DND-41 (cell line): ENCODE results near the gene FOSL1.

ENCODE experiments used
- ATAC-seq: fragments of 200-7000 bp; cut with Tn5 transposase; 3 replicates; pipeline ENCODE4 v1.9.1; 2021; ENCODE audit warnings: low read depth; ENCODE audit not compliant: insufficient read depth
- DNase-seq: peaks from one replicate; pipeline ENCODE4 v3.0.0-alpha.2; 2020
- H2AFZ ChIP-seq: 2 replicates; pipeline ENCODE4 v1.6.0; 2012; ENCODE audit warnings: low read depth, low read length
- H3K27ac ChIP-seq: 2 replicates; pipeline ENCODE4 v1.5.1; 2012; ENCODE audit warnings: low read length, inconsistent platforms
- H3K27me3 ChIP-seq: fragments of 200-600 bp; sonication (generic); 2 replicates; pipeline ENCODE4 v1.6.0; 2012; ENCODE audit warnings: low read length, mild to moderate bottlenecking, inconsistent platforms; ENCODE audit not compliant: insufficient read depth, poor library complexity
- H3K36me3 ChIP-seq: 2 replicates; pipeline ENCODE4 v1.5.1; 2012; ENCODE audit warnings: low read length, inconsistent platforms; ENCODE audit not compliant: insufficient read depth
- H3K4me1 ChIP-seq: 2 replicates; pipeline ENCODE4 v1.5.1; 2012; ENCODE audit warnings: mild to moderate bottlenecking, low read length; ENCODE audit not compliant: insufficient read depth
- H3K4me2 ChIP-seq: 2 replicates; pipeline ENCODE4 v1.6.0; 2012; ENCODE audit warnings: mild to moderate bottlenecking, moderate library complexity, low read length, inconsistent platforms; ENCODE audit not compliant: insufficient read depth
- H3K4me3 ChIP-seq, 2 experiments: fragments of 200-600 bp in 1 of 2; shearing (Covaris generic) in 1 of 2; 2 replicates each; pipeline ENCODE4 v1.5.1; 2012 to 2016; ENCODE audit warnings: inconsistent platforms in 2 of 2, low read length in 2 of 2, mild to moderate bottlenecking in 2 of 2, low read depth in 1 of 2, moderate library complexity in 1 of 2
- H3K79me2 ChIP-seq: 2 replicates; pipeline ENCODE4 v1.6.0; 2012; ENCODE audit warnings: low read length, inconsistent platforms; ENCODE audit not compliant: insufficient read depth
- H3K9ac ChIP-seq: 2 replicates; pipeline ENCODE4 v1.6.0; 2012; ENCODE audit warnings: low read depth, mild to moderate bottlenecking, inconsistent platforms, low read length, moderate library complexity
- H3K9me3 ChIP-seq: 2 replicates; pipeline ENCODE4 v1.5.1; 2012; ENCODE audit warnings: low read length, moderate library complexity, mild to moderate bottlenecking, inconsistent platforms; ENCODE audit not compliant: insufficient read depth, severe bottlenecking
- H4K20me1 ChIP-seq: 2 replicates; pipeline ENCODE4 v1.6.0; 2012; ENCODE audit warnings: low read length; ENCODE audit not compliant: insufficient read depth
- EZH2 ChIP-seq: IDR thresholded peaks from 3 replicates; pipeline ENCODE4 v1.6.1; 2012; ENCODE audit warnings: borderline replicate concordance, low read depth, mild to moderate bottlenecking, moderate library complexity, low read length, inconsistent platforms; ENCODE audit not compliant: severe bottlenecking
- TF ChIP-seq, protein P1 (sequence below): IDR thresholded peaks from 2 replicates; pipeline ENCODE4 v1.5.1; 2012; ENCODE audit warnings: borderline replicate concordance, low read length, moderate library complexity, mild to moderate bottlenecking; ENCODE audit not compliant: poor library complexity, severe bottlenecking; ENCODE audit errors: extremely low read depth

FOSL1 gene

DNA sequence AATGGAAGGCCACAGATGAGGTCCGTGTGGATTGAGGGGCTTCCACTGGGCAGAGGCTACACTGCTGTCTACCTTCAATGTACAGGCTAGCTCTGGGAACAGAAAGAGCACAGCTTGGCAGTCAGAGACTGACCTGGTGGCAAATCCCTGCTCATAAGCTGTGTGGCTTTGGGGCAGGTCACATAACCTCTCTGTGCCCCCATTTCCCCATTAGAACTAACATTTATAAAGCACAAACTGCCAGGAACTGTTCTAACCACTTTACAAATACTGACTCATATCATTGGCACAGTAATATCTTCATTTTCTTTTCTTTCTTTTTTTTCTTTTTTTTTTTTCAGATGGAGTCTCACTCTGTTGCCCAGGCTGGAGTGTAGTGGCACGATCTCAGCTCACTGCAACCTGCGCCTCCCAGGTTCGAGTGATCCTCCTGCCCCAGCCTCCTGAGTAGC, 3.1 kb downstream of the FOSL1 start:
- Histone ChIP-seq H2AFZ (no peak overlapping the region), H3K36me3 (no peaks in the 10 kb centered on the region), H3K4me2 (no peak overlapping the region), H3K4me3 (no peak overlapping the region), H3K9me3 (no peaks in the 10 kb centered on the region), H3K27ac (no peak overlapping the region), H3K27me3 (peaks cover 39% of the 10 kb centered on the region), H3K79me2 (no peaks in the 10 kb centered on the region), H3K4me1 (peaks cover 34% of the 10 kb centered on the region), H3K9ac (no peak overlapping the region), H4K20me1 (peaks cover 15% of the 10 kb centered on the region; the same call in 1 of the 2 replicates)
- DNase-seq (no peak), ATAC-seq (no peak)
- TF ChIP-seq EZH2: no peak
- TF ChIP-seq, protein P1, sequence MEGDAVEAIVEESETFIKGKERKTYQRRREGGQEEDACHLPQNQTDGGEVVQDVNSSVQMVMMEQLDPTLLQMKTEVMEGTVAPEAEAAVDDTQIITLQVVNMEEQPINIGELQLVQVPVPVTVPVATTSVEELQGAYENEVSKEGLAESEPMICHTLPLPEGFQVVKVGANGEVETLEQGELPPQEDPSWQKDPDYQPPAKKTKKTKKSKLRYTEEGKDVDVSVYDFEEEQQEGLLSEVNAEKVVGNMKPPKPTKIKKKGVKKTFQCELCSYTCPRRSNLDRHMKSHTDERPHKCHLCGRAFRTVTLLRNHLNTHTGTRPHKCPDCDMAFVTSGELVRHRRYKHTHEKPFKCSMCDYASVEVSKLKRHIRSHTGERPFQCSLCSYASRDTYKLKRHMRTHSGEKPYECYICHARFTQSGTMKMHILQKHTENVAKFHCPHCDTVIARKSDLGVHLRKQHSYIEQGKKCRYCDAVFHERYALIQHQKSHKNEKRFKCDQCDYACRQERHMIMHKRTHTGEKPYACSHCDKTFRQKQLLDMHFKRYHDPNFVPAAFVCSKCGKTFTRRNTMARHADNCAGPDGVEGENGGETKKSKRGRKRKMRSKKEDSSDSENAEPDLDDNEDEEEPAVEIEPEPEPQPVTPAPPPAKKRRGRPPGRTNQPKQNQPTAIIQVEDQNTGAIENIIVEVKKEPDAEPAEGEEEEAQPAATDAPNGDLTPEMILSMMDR: no peak

DNA sequence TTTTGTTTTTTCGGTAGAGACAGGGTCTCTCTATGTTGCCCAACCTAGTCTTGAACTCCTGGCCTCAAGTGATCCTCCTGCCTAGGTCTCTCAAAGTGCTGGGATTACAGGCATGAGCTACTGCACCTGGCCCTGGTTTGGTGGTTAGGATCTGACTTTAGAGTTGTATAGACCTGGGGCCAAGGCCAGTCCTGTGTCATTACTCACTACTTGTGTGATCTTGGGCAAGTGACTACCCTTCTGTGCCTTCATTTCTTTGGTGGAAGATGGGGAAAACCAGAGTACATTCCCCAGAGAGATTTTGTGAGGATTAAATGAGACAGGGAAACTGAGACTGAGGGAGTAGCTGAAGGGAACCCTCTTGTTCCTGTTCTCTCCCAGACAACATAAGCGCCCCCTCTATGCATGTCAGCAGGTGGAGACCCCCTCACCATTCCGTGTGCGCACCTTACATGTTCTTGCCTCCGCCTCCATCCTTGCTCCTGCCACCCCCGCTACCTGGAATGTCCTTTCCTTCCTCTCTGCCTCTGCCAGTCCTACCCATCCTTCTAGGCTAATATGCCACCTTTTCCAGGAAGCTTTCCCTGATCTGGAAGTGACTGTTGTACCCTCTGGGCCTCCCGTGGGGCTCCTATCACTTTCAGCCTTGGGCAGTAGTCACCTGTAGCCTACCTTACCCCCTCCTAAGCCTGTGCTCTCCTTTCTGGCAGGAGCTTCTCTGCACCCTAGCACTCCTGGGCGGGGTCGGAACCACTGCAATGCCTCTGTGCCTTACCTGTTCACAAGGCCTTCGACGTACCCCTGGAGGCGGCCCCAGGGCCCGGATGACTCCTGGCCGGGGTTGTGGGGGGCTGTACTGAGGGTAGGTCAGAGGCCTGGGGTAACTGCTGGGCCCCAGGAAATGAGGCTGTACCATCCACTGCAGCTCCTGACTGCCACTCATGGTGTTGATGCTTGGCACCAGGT, 3.9 kb downstream of the FOSL1 start:
- Histone ChIP-seq H3K79me2 (peaks cover 7% of the 10 kb centered on the region), H3K4me1 (peaks cover 42% of the 10 kb centered on the region), H3K4me3 (no peak overlapping the region), H3K27ac (no peak overlapping the region), H4K20me1 (peaks cover 22% of the 10 kb centered on the region; the same call in 1 of the 2 replicates), H3K9me3 (no peaks in the 10 kb centered on the region), H3K36me3 (no peaks in the 10 kb centered on the region), H3K27me3 (peaks cover 32% of the 10 kb centered on the region), H2AFZ (no peak overlapping the region), H3K9ac (no peak overlapping the region), H3K4me2 (no peak overlapping the region)
- DNase-seq (no peak), ATAC-seq (no peak)
- TF ChIP-seq, protein P1: no peak
- TF ChIP-seq EZH2: no peak

DNA sequence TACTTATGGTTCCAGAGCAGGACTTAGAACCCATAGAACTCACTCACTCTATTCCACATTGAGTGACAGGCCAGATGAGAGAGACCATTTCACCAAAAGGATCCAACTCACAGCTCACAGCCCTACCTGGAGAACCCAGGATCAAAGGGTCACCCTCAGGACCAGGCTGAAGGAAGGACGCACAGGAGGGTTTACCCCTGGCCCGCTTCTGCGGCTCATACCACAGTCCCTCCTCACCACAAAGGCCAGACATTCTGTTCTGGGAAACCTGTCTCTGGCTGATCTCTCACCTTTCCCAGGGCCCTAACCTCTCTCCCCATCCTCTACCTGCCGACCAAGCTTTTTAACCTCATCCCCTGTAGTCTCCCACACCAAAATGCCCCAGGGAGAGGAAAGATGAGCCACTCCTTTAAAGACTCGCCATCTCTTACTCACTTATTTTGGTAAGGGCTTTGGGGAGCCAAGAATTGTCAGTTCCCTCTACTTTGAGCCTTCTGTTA, 4.7 kb downstream of the FOSL1 start:
- peaks cover 25% of the 10 kb centered on the region; the same call in 1 of the 2 replicates for H4K20me1 ChIP-seq
- peaks cover 12% of the 10 kb centered on the region for H3K79me2 ChIP-seq
- H3K4me2 ChIP-seq: no peak overlapping the region
- no peak for TF ChIP-seq EZH2
- TF ChIP-seq, protein P1: no peak
- ATAC-seq (no peak), DNase-seq (no peak)
- peaks cover 49% of the 10 kb centered on the region for H3K4me1 ChIP-seq
- no peak overlapping the region for H3K27ac ChIP-seq
- no peaks in the 10 kb centered on the region for H3K9me3 ChIP-seq
- H3K36me3 ChIP-seq: no peaks in the 10 kb centered on the region
- H3K4me3 ChIP-seq: no peak overlapping the region
- no peak overlapping the region for H2AFZ ChIP-seq
- no peak overlapping the region for H3K9ac ChIP-seq
- peaks cover 24% of the 10 kb centered on the region for H3K27me3 ChIP-seq
